Activated T-helper 2 cell treated with anti-CD3 and anti-CD28 coated beads, Interferon-gamma antibody, Interleukin-2, Interleukin-4, amounts not matched to agents 10 μg/mL and 5 μg/mL and 100 μg/mL, durations not matched to agents 14 hours and 24 hours and 36 hours (primary cell): ENCODE measurements around the gene MC5R. TPM values are rescaled to one million over a fixed set of nuclear protein-coding genes. Genes with fewer than 3 reads are reported as not detected.

Experiments used
- DNase-seq: peaks from one replicate; pipeline ENCODE4 v3.0.0; 2021; ENCODE audit warnings: low spot score
- H3K27ac Mint-ChIP-seq: one replicate; pipeline ENCODE4 v1.8.0; 2021; ENCODE audit warnings: mixed read lengths
- H3K27me3 Mint-ChIP-seq: one replicate; pipeline ENCODE4 v1.8.0; 2021; ENCODE audit warnings: low read depth, mixed read lengths
- H3K36me3 Mint-ChIP-seq: one replicate; pipeline ENCODE4 v1.8.0; 2021; ENCODE audit warnings: low read depth, mixed read lengths
- H3K4me1 Mint-ChIP-seq: one replicate; pipeline ENCODE4 v1.8.0; 2021; ENCODE audit warnings: low read depth, mixed read lengths
- H3K4me3 Mint-ChIP-seq: one replicate; pipeline ENCODE4 v1.8.0; 2021; ENCODE audit warnings: low read depth, mild to moderate bottlenecking, moderate library complexity, mixed read lengths
- H3K9me3 Mint-ChIP-seq: one replicate; pipeline ENCODE4 v1.8.0; 2021; ENCODE audit warnings: mixed read lengths
- intact Hi-C: fragments of 100-400 bp; cut with micrococcal nuclease; formaldehyde crosslinking; loops from one replicate; pipeline ENCODE4 v1.15.1; 2023
- total RNA-seq: library from RNA; stranded (reverse); gene quantifications from 2 replicates; pipeline ENCODE4 v1.2.3, GENCODE V29; 2022

MC5R gene
- total RNA-seq, 1 donor from 2014 or later, result not detected

- H3K4me3 Mint-ChIP-seq, result no peak overlapping the region
- H3K9me3 Mint-ChIP-seq, result no peaks in the 10 kb centered on the region
- intact Hi-C loops, result no loop called here
These were observed 47.8 kb downstream of the MC5R start for GRCh38 chr18:13871701-13872100.

DNA sequence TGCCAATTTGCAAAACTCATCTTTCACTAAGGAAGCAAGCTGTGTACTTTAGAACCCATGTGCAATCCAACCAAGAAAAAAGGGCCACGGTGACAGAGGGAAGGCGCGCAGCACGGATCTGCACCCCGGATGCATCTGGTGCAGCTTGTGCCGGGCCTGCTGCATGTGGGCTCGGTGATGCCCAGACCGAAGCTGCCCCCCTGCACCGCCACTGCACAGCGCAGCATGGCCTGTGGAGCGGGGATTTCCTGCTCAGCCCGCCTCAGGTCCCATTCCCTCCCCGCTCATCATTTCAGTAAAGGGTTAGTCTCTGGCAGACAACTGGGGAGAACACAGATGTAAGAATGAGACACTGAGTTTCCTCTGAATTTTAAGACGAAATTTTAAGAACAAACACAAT, 48.4 kb downstream of the MC5R start:
- Mint-ChIP-seq H3K36me3 (no peaks in the 10 kb centered on the region), H3K4me3 (no peak overlapping the region), H3K27me3 (peaks cover 27% of the 10 kb centered on the region), H3K9me3 (no peaks in the 10 kb centered on the region), H3K4me1 (no peaks in the 10 kb centered on the region), H3K27ac (no peak overlapping the region)
- intact Hi-C loops, result no loop called here
- DNase-seq, result no peak

More at GRCh38 chr18:13871701-13872100, 47.8 kb downstream of the MC5R start:
- H3K4me1 Mint-ChIP-seq, result no peaks in the 10 kb centered on the region
- H3K27ac Mint-ChIP-seq, result no peak overlapping the region
- H3K27me3 Mint-ChIP-seq, result peaks cover 30% of the 10 kb centered on the region
- no peak for DNase-seq
- H3K36me3 Mint-ChIP-seq, result no peaks in the 10 kb centered on the region

DNA sequence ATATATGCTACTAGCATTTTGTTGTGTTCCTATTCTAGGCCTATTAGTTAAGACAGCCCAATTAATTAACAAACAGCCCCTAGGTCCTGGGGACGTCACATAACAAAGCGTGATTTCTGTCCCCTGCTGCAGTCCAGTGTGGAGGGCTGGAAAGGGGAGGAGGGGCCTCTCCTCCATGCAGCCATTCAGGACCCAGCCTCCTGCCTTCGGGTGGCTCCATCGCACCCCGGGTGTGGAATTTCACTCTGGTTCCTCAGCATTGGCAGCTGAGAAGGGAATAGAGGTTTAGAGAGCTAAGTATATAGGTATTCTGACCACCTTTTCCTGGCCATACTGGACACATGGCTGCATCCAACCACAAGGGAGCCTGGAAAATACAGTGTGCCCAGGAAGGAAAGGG, 49.0 kb downstream of the MC5R start:
- DNase-seq, result no peak
- intact Hi-C loops, result no loop called here
- Mint-ChIP-seq H3K4me1 (no peaks in the 10 kb centered on the region), H3K27ac (no peak overlapping the region), H3K36me3 (no peaks in the 10 kb centered on the region), H3K9me3 (no peaks in the 10 kb centered on the region), H3K27me3 (peaks cover 22% of the 10 kb centered on the region), H3K4me3 (no peak overlapping the region)

DNA sequence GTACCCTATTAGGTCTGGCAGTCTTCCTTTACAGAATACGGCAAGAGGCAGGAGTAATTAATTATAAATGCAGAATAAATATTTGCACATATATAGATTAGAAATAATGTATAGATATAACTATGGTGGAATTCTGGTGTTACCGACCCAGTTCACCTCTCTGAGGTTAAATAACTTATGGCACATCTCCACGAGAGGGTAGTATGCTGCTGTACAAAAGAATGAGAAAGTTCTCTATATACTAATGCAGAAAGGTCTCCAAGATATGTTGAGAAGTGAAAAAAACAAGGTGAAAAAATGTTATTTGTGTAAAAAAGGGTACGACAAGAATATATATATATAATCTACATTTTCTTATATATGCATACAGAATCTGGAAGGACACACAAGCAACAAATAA, 50.6 kb downstream of the MC5R start:
- Mint-ChIP-seq H3K4me3 (no peak overlapping the region), H3K27ac (no peak overlapping the region), H3K36me3 (no peaks in the 10 kb centered on the region), H3K9me3 (no peaks in the 10 kb centered on the region), H3K27me3 (peaks cover 10% of the 10 kb centered on the region), H3K4me1 (no peaks in the 10 kb centered on the region)
- intact Hi-C loops, result no loop called here
- no peak for DNase-seq

Other genes with a start within 250 kb of the MC5R start
- 30.3 and 33.8 TPM in 2 replicates for gene FAM210A, start 97.6 kb upstream of the MC5R start, total RNA-seq
- 54.0 and 54.3 TPM in 2 replicates for gene RNMT, start 97.5 kb upstream of the MC5R start, total RNA-seq
- gene MC2R, start 91.4 kb downstream of the MC5R start, total RNA-seq, result not detected in 2 replicates